Prostate gland (tissue), 2 donors: ENCODE results near the gene TYMP. TPM values are rescaled to one million over a fixed set of nuclear protein-coding genes. Genes with fewer than 3 reads are reported as not detected.

Source experiments
- DNase-seq: peaks from one replicate; pipeline ENCODE4 v3.0.0-alpha.2; 2019; ENCODE audit warnings: low spot score
- H3K27ac ChIP-seq, 2 donors: fragments of 200-600 bp; sonication (generic); 2 replicates each; pipeline ENCODE4 v1.5.1; 2017 to 2019
- H3K27me3 ChIP-seq: fragments of 200-600 bp; sonication (generic); replicated peaks from 2 replicates; pipeline ENCODE4 v1.5.1; 2019; ENCODE audit not compliant: insufficient read depth
- H3K36me3 ChIP-seq, 2 donors: fragments of 200-600 bp; sonication (generic); 1 replicate in 1 of 2; 2 replicates in 1 of 2; pipeline versions ENCODE4 v1.5.1 to v1.8.1; 2017 to 2019
- H3K4me1 ChIP-seq: fragments of 200-600 bp; sonication (generic); replicated peaks from 2 replicates; pipeline ENCODE4 v1.5.1; 2019
- H3K4me3 ChIP-seq, 2 donors: fragments of 200-600 bp; sonication (generic); 2 replicates each; pipeline ENCODE4 v1.5.1; 2017 to 2019
- H3K9me3 ChIP-seq: fragments of 200-600 bp; sonication (generic); 2 replicates; pipeline ENCODE4 v1.5.1; 2017
- CTCF ChIP-seq, 4 experiments: fragments of 200-600 bp in 2 of 4; fragments of 450-650 bp in 2 of 4; sonication (generic) in 2 of 4; IDR thresholded peaks; 1 replicate in 3 of 4; 2 replicates in 1 of 4; pipeline ENCODE4 v1.5.1; 2016 to 2019; ENCODE audit warnings: antibody characterized with exemption in 4 of 4, mild to moderate bottlenecking in 2 of 4, moderate library complexity in 2 of 4
- POLR2A ChIP-seq: fragments of 450-650 bp; IDR thresholded peaks from one replicate; pipeline ENCODE4 v1.6.1; 2016; ENCODE audit warnings: antibody characterized with exemption, mild to moderate bottlenecking
- POLR2AphosphoS5 ChIP-seq: sonication (generic); formaldehyde crosslinking; IDR thresholded peaks from one replicate; pipeline ENCODE4 v1.6.1; 2017; ENCODE audit warnings: antibody characterized with exemption
- WGBS: methylation state at CpG from one replicate; pipeline ENCODE4 v1.1.5; 2018; 5-methylcytosine and 5-hydroxymethylcytosine counted together
- intact Hi-C: fragments of 100-400 bp; cut with DNase I; formaldehyde crosslinking; loops from one replicate; pipeline ENCODE4 v1.14.2; 2022
- total RNA-seq, 2 donors: library from RNA; depleted of rRNA; stranded (reverse); fragments of >200 nt; gene quantifications; one replicate each; pipeline ENCODE4 v1.1.0, GENCODE V29; 2016

TYMP gene
- total RNA-seq, 2 donors from 2014 or later = 35.8 to 42.8 TPM

GRCh38 chr22:50498322-50498890, 31.4 kb downstream of the TYMP start:
- peak; percentile 66 for DNase-seq
- intact Hi-C loops = no loop called here
- no peaks in the 10 kb centered on the region for H3K9me3 ChIP-seq
- no peak overlapping the region for H3K4me3 ChIP-seq
- H3K27me3 ChIP-seq = no peaks in the 10 kb centered on the region
- no peaks in the 10 kb centered on the region for H3K36me3 ChIP-seq
- WGBS = 10% methylated on average over 13 of the region's 13 CpGs
- no peak overlapping the region for H3K27ac ChIP-seq
- H3K4me1 ChIP-seq = no peaks in the 10 kb centered on the region
- TF ChIP-seq POLR2AphosphoS5 = peak; percentile 16
- TF ChIP-seq POLR2A = no peak
- TF ChIP-seq CTCF (IDR thresholded peaks at IDR 0.05) = peak in 3 of 4 experiments; percentile 41 to 71 (median 58)

GRCh38 chr22:50497093-50497492, 32.7 kb downstream of the TYMP start:
- H3K4me1 ChIP-seq = no peaks in the 10 kb centered on the region
- no peaks in the 10 kb centered on the region for H3K27me3 ChIP-seq
- H3K9me3 ChIP-seq = no peaks in the 10 kb centered on the region
- H3K4me3 ChIP-seq = no peak overlapping the region
- no peak overlapping the region for H3K27ac ChIP-seq
- 73% methylated on average over 6 of the region's 6 CpGs for WGBS
- intact Hi-C loops = no loop called here
- no peaks in the 10 kb centered on the region for H3K36me3 ChIP-seq
- TF ChIP-seq POLR2AphosphoS5 (no peak), POLR2A (no peak), CTCF (IDR thresholded peaks at IDR 0.05) (no peak)
- DNase-seq = no peak

- Histone ChIP-seq H3K9me3 (no peaks in the 10 kb centered on the region), H3K27me3 (no peaks in the 10 kb centered on the region), H3K27ac (no peak overlapping the region), H3K36me3 (no peaks in the 10 kb centered on the region), H3K4me1 (no peaks in the 10 kb centered on the region), H3K4me3 (no peak overlapping the region)
- no peak for DNase-seq
- TF ChIP-seq POLR2A (no peak), POLR2AphosphoS5 (no peak), CTCF (IDR thresholded peaks at IDR 0.05) (no peak)
- intact Hi-C loops = no loop called here
- WGBS = 54% methylated on average over 27 of the region's 27 CpGs
These were observed 39.1 kb downstream of the TYMP start for GRCh38 chr22:50490531-50491308.

GRCh38 chr22:50489363-50490243, 40.2 kb downstream of the TYMP start:
- DNase-seq = no peak
- TF ChIP-seq CTCF (IDR thresholded peaks at IDR 0.05) (no peak), POLR2A (no peak), POLR2AphosphoS5 (no peak)
- WGBS = 83% methylated on average over 30 of the region's 31 CpGs
- no peaks in the 10 kb centered on the region for H3K27me3 ChIP-seq
- H3K4me1 ChIP-seq = no peaks in the 10 kb centered on the region
- no peaks in the 10 kb centered on the region for H3K9me3 ChIP-seq
- H3K4me3 ChIP-seq = no peak overlapping the region
- no peak overlapping the region for H3K27ac ChIP-seq
- H3K36me3 ChIP-seq = no peaks in the 10 kb centered on the region
- intact Hi-C loops = no loop called here
